Neural progenitor cell (in vitro differentiated cells): Measurements from ENCODE around the gene LONRF2. TPM values are rescaled to one million over a fixed set of nuclear protein-coding genes. Genes with fewer than 3 reads are reported as not detected.

ENCODE experiments used
- DNase-seq: peaks from one replicate; pipeline ENCODE4 v3.0.0-alpha.2; 2016; ENCODE audit warnings: low spot score
- H2AFZ ChIP-seq: fragments of 200-600 bp; sonication (generic); replicated peaks from 2 replicates; pipeline ENCODE4 v1.6.1; 2016; ENCODE audit warnings: antibody characterized with exemption
- H3F3A ChIP-seq: fragments of 200-600 bp; sonication (generic); 2 replicates; pipeline ENCODE4 v1.6.1; 2016; ENCODE audit warnings: antibody characterized with exemption, low read depth
- H3K27ac ChIP-seq: fragments of 200-600 bp; sonication (generic); 2 replicates; pipeline ENCODE4 v1.5.1; 2016; ENCODE audit warnings: mild to moderate bottlenecking
- H3K27me3 ChIP-seq: fragments of 200-600 bp; sonication (generic); 2 replicates; pipeline ENCODE4 v1.6.1; 2016; ENCODE audit warnings: mild to moderate bottlenecking, moderate library complexity
- H3K36me3 ChIP-seq: fragments of 200-600 bp; sonication (generic); 2 replicates; pipeline ENCODE4 v1.5.1; 2016
- H3K4me1 ChIP-seq: fragments of 200-600 bp; sonication (generic); 2 replicates; pipeline ENCODE4 v1.6.1; 2016; ENCODE audit warnings: mixed run types
- H3K4me2 ChIP-seq: fragments of 200-600 bp; sonication (generic); 2 replicates; pipeline ENCODE4 v1.6.1; 2016
- H3K4me3 ChIP-seq: fragments of 200-600 bp; sonication (generic); 2 replicates; pipeline ENCODE4 v1.5.1; 2016
- H3K79me2 ChIP-seq: fragments of 200-600 bp; sonication (generic); 2 replicates; pipeline ENCODE4 v1.6.1; 2016; ENCODE audit warnings: low read depth
- H3K9ac ChIP-seq: fragments of 200-600 bp; sonication (generic); 2 replicates; pipeline ENCODE4 v1.6.1; 2016
- H3K9me3 ChIP-seq: fragments of 200-600 bp; sonication (generic); 2 replicates; pipeline ENCODE4 v1.5.1; 2016; ENCODE audit warnings: low read depth
- H4K20me1 ChIP-seq: fragments of 200-600 bp; sonication (generic); 2 replicates; pipeline ENCODE4 v1.6.1; 2016; ENCODE audit warnings: low read depth
- H3K27ac Mint-ChIP-seq: 3 replicates; pipeline ENCODE4 v1.8.0; 2021; ENCODE audit warnings: mixed read lengths
- H3K27me3 Mint-ChIP-seq: 2 replicates; pipeline ENCODE4 v1.8.0; 2022; ENCODE audit warnings: low read depth, mild to moderate bottlenecking, inconsistent platforms, moderate library complexity, mixed read lengths; ENCODE audit not compliant: insufficient read depth
- H3K36me3 Mint-ChIP-seq: 3 replicates; pipeline ENCODE4 v1.8.0; 2021; ENCODE audit warnings: mixed read lengths
- H3K4me1 Mint-ChIP-seq: 3 replicates; pipeline ENCODE4 v1.8.0; 2021; ENCODE audit warnings: mixed read lengths
- H3K4me3 Mint-ChIP-seq: 3 replicates; pipeline ENCODE4 v1.8.0; 2021; ENCODE audit warnings: mild to moderate bottlenecking, moderate library complexity, mixed read lengths
- H3K9me3 Mint-ChIP-seq: 3 replicates; pipeline ENCODE4 v1.8.0; 2020; ENCODE audit warnings: mixed read lengths
- CTCF ChIP-seq: fragments of 200-600 bp; sonication (generic); IDR thresholded peaks from 2 replicates; pipeline ENCODE4 v1.5.1; 2017; ENCODE audit warnings: antibody characterized with exemption, mild to moderate bottlenecking
- EZH2 ChIP-seq: fragments of 200-600 bp; sonication (generic); IDR thresholded peaks from 2 replicates; pipeline ENCODE4 v1.6.1; 2017; ENCODE audit warnings: antibody characterized with exemption, mild to moderate bottlenecking, moderate library complexity
- EZH2phosphoT487 ChIP-seq: fragments of 200-600 bp; sonication (generic); IDR thresholded peaks from 2 replicates; pipeline ENCODE4 v1.6.1; 2017; ENCODE audit warnings: antibody characterized with exemption
- total RNA-seq: library from RNA; depleted of rRNA; stranded (reverse); fragments of >200 nt; gene quantifications from 2 replicates; pipeline ENCODE4 v1.2.3, GENCODE V29; 2015; ENCODE audit warnings: low replicate concordance

Gene LONRF2
- total RNA-seq, 1 donor from 2014 or later: 0.37 TPM

- H3K9me3 Mint-ChIP-seq: peaks cover under 1% of the 10 kb centered on the region
- DNase-seq: no peak
- TF ChIP-seq CTCF (no peak), EZH2phosphoT487 (no peak), EZH2 (no peak)
- H3K36me3 Mint-ChIP-seq: no peaks in the 10 kb centered on the region
- Histone ChIP-seq H4K20me1 (peaks cover 7% of the 10 kb centered on the region), H3K79me2 (no peaks in the 10 kb centered on the region), H2AFZ (no peak overlapping the region), H3K4me3 (no peak overlapping the region), H3F3A (no peaks in the 10 kb centered on the region), H3K27ac (no peak overlapping the region), H3K36me3 (no peaks in the 10 kb centered on the region), H3K4me1 (no peaks in the 10 kb centered on the region), H3K27me3 (peaks cover 41% of the 10 kb centered on the region), H3K9ac (no peak overlapping the region), H3K4me2 (no peak overlapping the region), H3K9me3 (no peaks in the 10 kb centered on the region)
- no peak overlapping the region for H3K27ac Mint-ChIP-seq
- no peaks in the 10 kb centered on the region for H3K4me1 Mint-ChIP-seq
- H3K4me3 Mint-ChIP-seq: no peak overlapping the region
- peaks cover 9% of the 10 kb centered on the region for H3K27me3 Mint-ChIP-seq
Observed at GRCh38 chr2:100327742-100328141, 5.4 kb upstream of the LONRF2 start.

DNA sequence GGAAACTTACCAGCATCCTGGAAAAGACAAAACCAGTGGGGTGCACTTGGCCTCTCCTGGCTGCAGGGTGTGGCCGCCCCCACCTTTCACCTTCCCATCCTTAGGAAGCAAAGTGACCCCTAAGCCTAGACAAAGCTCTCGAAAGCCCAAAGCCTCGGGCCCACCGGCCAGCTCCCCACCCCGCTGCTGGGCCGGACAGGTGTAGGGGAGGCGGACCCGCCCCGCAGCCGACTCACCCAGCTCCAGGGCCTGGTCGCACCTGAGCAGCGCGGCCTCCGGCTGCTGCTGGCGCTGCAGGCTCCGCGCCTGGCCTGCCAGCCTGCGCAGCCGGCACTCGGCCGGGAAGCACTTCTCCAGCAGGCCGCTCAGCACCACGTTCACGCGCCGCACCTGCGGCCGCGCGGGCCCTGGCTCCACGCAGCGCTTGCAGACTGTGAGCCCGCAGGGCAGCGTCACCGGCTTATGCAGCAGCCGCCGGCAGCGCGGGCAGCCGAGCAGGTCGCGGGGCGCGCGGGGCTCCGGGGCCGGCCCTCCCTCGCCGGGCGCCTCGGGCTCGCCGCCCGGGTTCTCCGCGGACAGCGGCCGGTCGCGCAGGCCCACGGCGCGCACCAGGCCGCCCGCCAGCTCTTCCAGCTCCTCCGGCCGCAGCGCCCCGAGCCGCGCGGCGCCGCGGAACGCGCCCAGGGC lies 979 bp downstream of the LONRF2 start:
- Mint-ChIP-seq H3K9me3 (peaks cover 24% of the 10 kb centered on the region), H3K27me3 (peaks cover 14% of the 10 kb centered on the region), H3K4me1 (peaks cover 7% of the 10 kb centered on the region), H3K36me3 (peaks cover 20% of the 10 kb centered on the region), H3K4me3 (peak overlapping the region; percentile 84), H3K27ac (no peak overlapping the region)
- Histone ChIP-seq H3K9ac (no peak overlapping the region), H3K27ac (no peak overlapping the region), H3K27me3 (peaks cover 68% of the 10 kb centered on the region), H3K4me3 (peak overlapping the region; percentile 68), H4K20me1 (peaks cover 18% of the 10 kb centered on the region), H3K36me3 (no peaks in the 10 kb centered on the region), H3K4me2 (peak overlapping the region; percentile 97), H3K9me3 (peaks cover 5% of the 10 kb centered on the region), H2AFZ (peak overlapping the region; percentile 77), H3K4me1 (no peaks in the 10 kb centered on the region), H3K79me2 (no peaks in the 10 kb centered on the region), H3F3A (no peaks in the 10 kb centered on the region)
- peak; percentile 80 for DNase-seq
- TF ChIP-seq CTCF (peak; percentile 47), EZH2 (no peak), EZH2phosphoT487 (no peak)

DNA sequence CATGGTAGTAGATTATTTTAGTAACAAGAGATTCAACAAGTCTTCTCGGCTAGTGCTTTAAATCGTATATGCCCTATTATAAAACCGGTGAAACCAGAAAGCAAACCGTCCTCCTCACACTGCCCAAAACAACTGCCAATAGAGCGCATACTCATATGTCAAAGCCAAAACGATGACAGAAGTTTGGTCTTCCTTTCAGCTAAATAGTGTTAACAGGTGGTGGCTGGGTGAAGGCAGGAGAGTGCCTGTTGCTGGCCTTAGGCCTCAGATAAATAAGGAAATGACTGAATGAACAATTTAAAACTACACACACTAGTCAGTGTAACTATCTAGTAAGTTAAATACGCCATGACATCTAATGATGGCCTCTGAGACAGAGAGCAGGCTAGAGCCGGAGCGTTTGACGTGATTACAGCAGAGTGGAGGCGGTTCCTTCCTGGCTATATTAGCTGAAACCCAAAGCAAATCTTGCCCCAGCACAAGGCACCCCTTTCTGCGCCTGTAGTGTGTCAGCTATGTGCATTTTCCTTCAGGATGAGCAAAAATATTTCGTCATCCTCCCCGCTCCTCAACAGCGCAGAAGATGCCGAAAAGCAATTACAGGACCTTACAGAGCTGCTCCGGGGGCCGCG lies 1.6 kb downstream of the LONRF2 start:
- H3K4me3 ChIP-seq: peak overlapping the region; percentile 54
- H3K79me2 ChIP-seq: no peaks in the 10 kb centered on the region
- no peak overlapping the region for H3K27ac ChIP-seq
- peak overlapping the region; percentile 84 for H3K4me3 Mint-ChIP-seq
- peaks cover 64% of the 10 kb centered on the region for H3K27me3 ChIP-seq
- peaks cover 7% of the 10 kb centered on the region for H3K4me1 Mint-ChIP-seq
- peaks cover 18% of the 10 kb centered on the region for H4K20me1 ChIP-seq
- H3K27ac Mint-ChIP-seq: no peak overlapping the region
- H3K36me3 ChIP-seq: no peaks in the 10 kb centered on the region
- H3K9ac ChIP-seq: no peak overlapping the region
- no peak for DNase-seq
- H3K36me3 Mint-ChIP-seq: peaks cover 20% of the 10 kb centered on the region
- peaks cover 24% of the 10 kb centered on the region for H3K9me3 Mint-ChIP-seq
- no peaks in the 10 kb centered on the region for H3F3A ChIP-seq
- peaks cover 14% of the 10 kb centered on the region for H3K27me3 Mint-ChIP-seq
- TF ChIP-seq EZH2 (no peak), CTCF (no peak), EZH2phosphoT487 (no peak)
- H3K4me2 ChIP-seq: peak overlapping the region; percentile 79
- no peaks in the 10 kb centered on the region for H3K4me1 ChIP-seq
- H2AFZ ChIP-seq: no peak overlapping the region
- H3K9me3 ChIP-seq: peaks cover 5% of the 10 kb centered on the region
